Uterus (tissue), 4 donors: Measurements from ENCODE around the gene VAMP1. TPM values are rescaled to one million over a fixed set of nuclear protein-coding genes. Genes with fewer than 3 reads are reported as not detected.

ENCODE experiments used
- DNase-seq, 2 donors: peaks; one replicate each; pipeline ENCODE4 v3.0.0-alpha.2; 2019 to 2020
- H3K27ac ChIP-seq, 2 donors: fragments of 200-600 bp; sonication (generic); 1 replicate in 1 of 2; 2 replicates in 1 of 2; pipeline ENCODE4 v1.5.1; 2016 to 2018
- H3K27me3 ChIP-seq, 2 donors: fragments of 200-600 bp; sonication (generic); one replicate each; pipeline ENCODE4 v1.5.1; 2018 to 2019; ENCODE audit warnings: control low read depth in 1 of 2
- H3K36me3 ChIP-seq, 2 donors: fragments of 200-600 bp; sonication (generic); one replicate each; pipeline ENCODE4 v1.5.1; 2019; ENCODE audit warnings: control low read depth in 1 of 2
- H3K4me1 ChIP-seq, 2 donors: fragments of 200-600 bp; sonication (generic); one replicate each; pipeline ENCODE4 v1.5.1; 2018 to 2019; ENCODE audit warnings: control low read depth in 1 of 2
- H3K4me3 ChIP-seq, 2 donors: fragments of 200-600 bp; sonication (generic); 1 replicate in 1 of 2; 2 replicates in 1 of 2; pipeline ENCODE4 v1.5.1; 2018 to 2019; ENCODE audit warnings: mild to moderate bottlenecking in 1 of 2
- H3K9me3 ChIP-seq, 2 donors: fragments of 200-600 bp; sonication (generic); one replicate each; pipeline ENCODE4 v1.5.1; 2019; ENCODE audit warnings: control low read depth in 1 of 2
- CTCF ChIP-seq, 4 experiments: fragments of 200-600 bp in 2 of 4; fragments of 450-650 bp in 2 of 4; sonication (generic) in 2 of 4; IDR thresholded peaks; one replicate each; pipeline ENCODE4 v1.5.1; 2016 to 2019; ENCODE audit warnings: antibody characterized with exemption in 4 of 4, mild to moderate bottlenecking in 2 of 4, moderate library complexity in 1 of 4
- POLR2A ChIP-seq, 2 donors: fragments of 450-650 bp; IDR thresholded peaks; one replicate each; pipeline ENCODE4 v1.6.1; 2016; ENCODE audit warnings: antibody characterized with exemption in 2 of 2, mild to moderate bottlenecking in 1 of 2, moderate library complexity in 1 of 2
- intact Hi-C: fragments of 100-400 bp; cut with DNase I; formaldehyde crosslinking; loops from one replicate; pipeline ENCODE4 v1.15.1; 2023; ENCODE audit warnings: low total_unique reads
- total RNA-seq, 4 donors: library from RNA; depleted of rRNA in 3 of 4; stranded (reverse); fragments of >200 nt in 3 of 4; gene quantifications; one replicate each; pipeline versions ENCODE4 v1.1.0 to v1.2.4, GENCODE V29; 2014 to 2023
- donor health status: DM: yes; HTN: yes; CAD: no.

Gene VAMP1
- total RNA-seq, 4 donors from 2014 or later = 1.0 to 17.7 (median 6.8) TPM

GRCh38 chr12:6450869-6451347 is 19.6 kb downstream of the VAMP1 start:
- Histone ChIP-seq H3K4me1 (peaks cover 9 to 15% of the 10 kb centered on the region in 2 donors), H3K27ac (peak overlapping the region; percentile 92 to 98), H3K4me3 (peak overlapping the region; percentile 55 to 80), H3K9me3 (no peaks in the 10 kb centered on the region), H3K27me3 (no peaks in the 10 kb centered on the region), H3K36me3 (no peaks in the 10 kb centered on the region)
- intact Hi-C loops = no loop called here
- TF ChIP-seq POLR2A (IDR thresholded peaks at IDR 0.05) (no peak), CTCF (IDR thresholded peaks at IDR 0.05) (no peak)
- peak in 1 of 2 donors; percentile 58 for DNase-seq

- peak overlapping the region; percentile 55 to 80 for H3K4me3 ChIP-seq
- TF ChIP-seq CTCF (IDR thresholded peaks at IDR 0.05) (no peak), POLR2A (IDR thresholded peaks at IDR 0.05) (no peak)
Measured at GRCh38 chr12:6450091-6450868, 20.2 kb downstream of the VAMP1 start.

GRCh38 chr12:6444704-6445688 is 25.5 kb downstream of the VAMP1 start, which contains the start of gene CD27:
Gene CD27, plus strand, starts transcription at chr12:6444955. Its CDS starts 141 bp downstream, at chr12:6445096.
- no peak within 1 kb of the TSS for H3K4me3 ChIP-seq
- H3K27me3 ChIP-seq = no peaks in the 10 kb centered on the region
- H3K36me3 ChIP-seq = no peaks in the 10 kb centered on the region
- intact Hi-C loops = no loop called here
- no peaks in the 10 kb centered on the region for H3K9me3 ChIP-seq
- no peak within 1 kb of the TSS for H3K27ac ChIP-seq
- TF ChIP-seq CTCF (IDR thresholded peaks at IDR 0.05) = no peak
- TF ChIP-seq POLR2A (IDR thresholded peaks at IDR 0.05) = no peak
- DNase-seq = no peak
- H3K4me1 ChIP-seq = peaks cover 2% of the 10 kb centered on the region in 2 donors

More at GRCh38 chr12:6450091-6450868, 20.2 kb downstream of the VAMP1 start:
- intact Hi-C loops = no loop called here
- H3K36me3 ChIP-seq = no peaks in the 10 kb centered on the region
- no peaks in the 10 kb centered on the region for H3K9me3 ChIP-seq
- no peaks in the 10 kb centered on the region for H3K27me3 ChIP-seq
- peak overlapping the region; percentile 92 to 98 for H3K27ac ChIP-seq
- DNase-seq = no peak
- H3K4me1 ChIP-seq = peaks cover 9 to 15% of the 10 kb centered on the region in 2 donors

GRCh38 chr12:6444031-6444430 is 26.4 kb downstream of the VAMP1 start:
- Histone ChIP-seq H3K27ac (no peak overlapping the region), H3K9me3 (no peaks in the 10 kb centered on the region), H3K4me1 (no peaks in the 10 kb centered on the region), H3K4me3 (no peak overlapping the region), H3K36me3 (no peaks in the 10 kb centered on the region), H3K27me3 (no peaks in the 10 kb centered on the region)
- intact Hi-C loops = no loop called here
- no peak for DNase-seq
- TF ChIP-seq POLR2A (IDR thresholded peaks at IDR 0.05) (no peak), CTCF (IDR thresholded peaks at IDR 0.05) (no peak)
